ENCODE measurements around the gene PAPOLA. TPM values are rescaled to one million over a fixed set of nuclear protein-coding genes. Genes with fewer than 3 reads are reported as not detected.

Gene PAPOLA
- total RNA-seq, 1 experiment from 2014 or later = 223 TPM

DNA sequence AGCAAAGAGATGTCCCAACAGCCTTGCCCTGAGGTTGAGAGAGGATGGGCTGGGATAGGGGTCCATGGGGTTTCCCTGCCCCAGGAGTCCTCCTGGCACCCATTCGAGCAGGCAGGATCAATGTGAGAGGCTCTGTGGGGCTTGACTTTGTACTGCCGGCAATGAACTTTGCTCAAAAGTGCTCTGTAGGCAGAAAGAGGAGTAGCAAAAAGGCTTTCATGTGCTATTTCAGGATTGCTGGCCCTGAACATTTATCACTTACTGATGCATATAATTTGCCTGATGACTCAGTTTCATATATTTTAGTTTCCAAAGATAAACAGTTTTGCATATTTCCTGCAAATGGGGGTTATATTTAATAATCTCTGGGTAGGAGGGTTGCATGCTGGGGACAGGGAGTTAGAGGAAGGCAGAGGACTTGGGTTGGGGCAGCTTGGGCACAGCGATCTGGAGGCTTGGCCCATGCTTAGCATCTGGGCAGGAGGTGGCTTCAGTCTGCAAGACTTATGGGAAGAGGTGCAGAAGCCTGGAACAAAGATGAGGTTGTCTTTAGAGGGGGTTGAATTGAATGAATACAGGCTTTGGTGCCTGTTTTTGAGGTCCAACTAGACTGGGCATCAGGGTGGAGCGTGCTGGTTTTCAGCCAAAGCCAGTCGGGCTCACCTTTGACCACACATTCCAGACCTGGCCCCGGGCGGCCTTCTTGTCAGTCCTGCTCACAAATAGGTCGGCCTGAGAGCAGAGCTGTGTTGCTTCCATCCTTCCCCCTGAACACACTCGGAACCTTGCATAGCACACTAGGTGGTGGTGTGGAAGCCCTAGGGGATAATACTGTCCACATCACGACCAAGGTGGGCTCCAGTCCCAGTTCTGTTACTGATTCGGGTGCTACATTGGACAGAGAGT is 101.4 kb downstream of the PAPOLA start:
- ChIA-PET CTCF (no interaction called here), RAD21 (ENCODE audit: low non-redundant PET in 1 of 2, low total read pairs in 2 of 2, uncharacterized antibody in 2 of 2, unreplicated experiment in 2 of 2) (no interaction called here), POLR2A (no interaction called here)
- H3K27ac ChIP-seq (ENCODE audit: low read depth, low read length) = no peak overlapping the region
- H3K9me3 ChIP-seq (ENCODE audit: control insufficient read depth in 1 of 2, insufficient read depth in 1 of 2, low read depth in 1 of 2, low read length in 2 of 2) = no peaks in the 10 kb centered on the region
- no peak overlapping the region for H3K9ac ChIP-seq (ENCODE audit: low read length)
- no peak for DNase-seq (ENCODE audit: low read depth, low spot score)
- H3K4me2 ChIP-seq (ENCODE audit: low read length) = no peak overlapping the region
- no peaks in the 10 kb centered on the region for H4K20me1 ChIP-seq (ENCODE audit: insufficient read depth)
- no peaks in the 10 kb centered on the region for H3K27me3 ChIP-seq (ENCODE audit: insufficient read depth, low read length)
- no peaks in the 10 kb centered on the region for H3K79me2 ChIP-seq (ENCODE audit: insufficient read depth, low read length)
- no TSS peak for BruUV-seq (replicated peaks)
- H3K36me3 ChIP-seq (ENCODE audit: control insufficient read depth in 1 of 2, insufficient read depth in 2 of 2, low read length in 2 of 2) = no peaks in the 10 kb centered on the region
- TF ChIP-seq POLR2A (IDR thresholded peaks at IDR 0.05; ENCODE audit: borderline replicate concordance, extremely low read depth, insufficient read depth, insufficient read length) = no peak
- TF ChIP-seq ZFX (IDR thresholded peaks at IDR 0.05) = no peak
- TF ChIP-seq, protein P1, sequence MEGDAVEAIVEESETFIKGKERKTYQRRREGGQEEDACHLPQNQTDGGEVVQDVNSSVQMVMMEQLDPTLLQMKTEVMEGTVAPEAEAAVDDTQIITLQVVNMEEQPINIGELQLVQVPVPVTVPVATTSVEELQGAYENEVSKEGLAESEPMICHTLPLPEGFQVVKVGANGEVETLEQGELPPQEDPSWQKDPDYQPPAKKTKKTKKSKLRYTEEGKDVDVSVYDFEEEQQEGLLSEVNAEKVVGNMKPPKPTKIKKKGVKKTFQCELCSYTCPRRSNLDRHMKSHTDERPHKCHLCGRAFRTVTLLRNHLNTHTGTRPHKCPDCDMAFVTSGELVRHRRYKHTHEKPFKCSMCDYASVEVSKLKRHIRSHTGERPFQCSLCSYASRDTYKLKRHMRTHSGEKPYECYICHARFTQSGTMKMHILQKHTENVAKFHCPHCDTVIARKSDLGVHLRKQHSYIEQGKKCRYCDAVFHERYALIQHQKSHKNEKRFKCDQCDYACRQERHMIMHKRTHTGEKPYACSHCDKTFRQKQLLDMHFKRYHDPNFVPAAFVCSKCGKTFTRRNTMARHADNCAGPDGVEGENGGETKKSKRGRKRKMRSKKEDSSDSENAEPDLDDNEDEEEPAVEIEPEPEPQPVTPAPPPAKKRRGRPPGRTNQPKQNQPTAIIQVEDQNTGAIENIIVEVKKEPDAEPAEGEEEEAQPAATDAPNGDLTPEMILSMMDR (IDR thresholded peaks at IDR 0.05 in 2 of 3, conservative IDR thresholded peaks at IDR 0.05 in 1 of 3; ENCODE audit: borderline replicate concordance in 1 of 3, insufficient read depth in 1 of 3, low read depth in 2 of 3, low read length in 2 of 3) = no peak
- TF ChIP-seq SRF (IDR thresholded peaks at IDR 0.05; ENCODE audit: low read depth) = no peak
- no peak for TF ChIP-seq CBX3 (IDR thresholded peaks at IDR 0.05; ENCODE audit: low read depth)
- TF ChIP-seq CEBPB (IDR thresholded peaks at IDR 0.05; ENCODE audit: low read depth) = no peak
- TF ChIP-seq JUND (IDR thresholded peaks at IDR 0.05) = no peak
- TF ChIP-seq YY1 (IDR thresholded peaks at IDR 0.05; ENCODE audit: extremely low read depth, insufficient replicate concordance, low read depth, low read length) = no peak
- no peak for TF ChIP-seq POLR2AphosphoS5 (IDR thresholded peaks at IDR 0.05; ENCODE audit: low read depth, low read length)
- TF ChIP-seq, protein P2, sequence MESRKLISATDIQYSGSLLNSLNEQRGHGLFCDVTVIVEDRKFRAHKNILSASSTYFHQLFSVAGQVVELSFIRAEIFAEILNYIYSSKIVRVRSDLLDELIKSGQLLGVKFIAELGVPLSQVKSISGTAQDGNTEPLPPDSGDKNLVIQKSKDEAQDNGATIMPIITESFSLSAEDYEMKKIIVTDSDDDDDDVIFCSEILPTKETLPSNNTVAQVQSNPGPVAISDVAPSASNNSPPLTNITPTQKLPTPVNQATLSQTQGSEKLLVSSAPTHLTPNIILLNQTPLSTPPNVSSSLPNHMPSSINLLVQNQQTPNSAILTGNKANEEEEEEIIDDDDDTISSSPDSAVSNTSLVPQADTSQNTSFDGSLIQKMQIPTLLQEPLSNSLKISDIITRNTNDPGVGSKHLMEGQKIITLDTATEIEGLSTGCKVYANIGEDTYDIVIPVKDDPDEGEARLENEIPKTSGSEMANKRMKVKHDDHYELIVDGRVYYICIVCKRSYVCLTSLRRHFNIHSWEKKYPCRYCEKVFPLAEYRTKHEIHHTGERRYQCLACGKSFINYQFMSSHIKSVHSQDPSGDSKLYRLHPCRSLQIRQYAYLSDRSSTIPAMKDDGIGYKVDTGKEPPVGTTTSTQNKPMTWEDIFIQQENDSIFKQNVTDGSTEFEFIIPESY (IDR thresholded peaks at IDR 0.05; ENCODE audit: extremely low read depth, insufficient replicate concordance, low read length) = no peak
- TF ChIP-seq, protein P3, sequence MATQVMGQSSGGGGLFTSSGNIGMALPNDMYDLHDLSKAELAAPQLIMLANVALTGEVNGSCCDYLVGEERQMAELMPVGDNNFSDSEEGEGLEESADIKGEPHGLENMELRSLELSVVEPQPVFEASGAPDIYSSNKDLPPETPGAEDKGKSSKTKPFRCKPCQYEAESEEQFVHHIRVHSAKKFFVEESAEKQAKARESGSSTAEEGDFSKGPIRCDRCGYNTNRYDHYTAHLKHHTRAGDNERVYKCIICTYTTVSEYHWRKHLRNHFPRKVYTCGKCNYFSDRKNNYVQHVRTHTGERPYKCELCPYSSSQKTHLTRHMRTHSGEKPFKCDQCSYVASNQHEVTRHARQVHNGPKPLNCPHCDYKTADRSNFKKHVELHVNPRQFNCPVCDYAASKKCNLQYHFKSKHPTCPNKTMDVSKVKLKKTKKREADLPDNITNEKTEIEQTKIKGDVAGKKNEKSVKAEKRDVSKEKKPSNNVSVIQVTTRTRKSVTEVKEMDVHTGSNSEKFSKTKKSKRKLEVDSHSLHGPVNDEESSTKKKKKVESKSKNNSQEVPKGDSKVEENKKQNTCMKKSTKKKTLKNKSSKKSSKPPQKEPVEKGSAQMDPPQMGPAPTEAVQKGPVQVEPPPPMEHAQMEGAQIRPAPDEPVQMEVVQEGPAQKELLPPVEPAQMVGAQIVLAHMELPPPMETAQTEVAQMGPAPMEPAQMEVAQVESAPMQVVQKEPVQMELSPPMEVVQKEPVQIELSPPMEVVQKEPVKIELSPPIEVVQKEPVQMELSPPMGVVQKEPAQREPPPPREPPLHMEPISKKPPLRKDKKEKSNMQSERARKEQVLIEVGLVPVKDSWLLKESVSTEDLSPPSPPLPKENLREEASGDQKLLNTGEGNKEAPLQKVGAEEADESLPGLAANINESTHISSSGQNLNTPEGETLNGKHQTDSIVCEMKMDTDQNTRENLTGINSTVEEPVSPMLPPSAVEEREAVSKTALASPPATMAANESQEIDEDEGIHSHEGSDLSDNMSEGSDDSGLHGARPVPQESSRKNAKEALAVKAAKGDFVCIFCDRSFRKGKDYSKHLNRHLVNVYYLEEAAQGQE (IDR thresholded peaks at IDR 0.05; ENCODE audit: low read depth) = no peak
- no peak for TF ChIP-seq EZH2 (IDR thresholded peaks at IDR 0.05)
- TF ChIP-seq EZH2phosphoT487 (IDR thresholded peaks at IDR 0.05; ENCODE audit: borderline replicate concordance) = no peak
- no peak for TF ChIP-seq TCF7L2 (IDR thresholded peaks at IDR 0.05; ENCODE audit: borderline replicate concordance, extremely low read depth, insufficient read depth, insufficient read length)
- TF ChIP-seq RAD21 (IDR thresholded peaks at IDR 0.05; ENCODE audit: low read depth) = no peak
- intact Hi-C loops (cut with micrococcal nuclease) = no loop called here
- no peak for ATAC-seq
- no peak overlapping the region for H2AFZ ChIP-seq (ENCODE audit: low read depth, low read length, poor library complexity, severe bottlenecking)
- no peak overlapping the region for H3K4me3 ChIP-seq (replicated peaks in 1 of 2; ENCODE audit: low read depth in 1 of 2, low read length in 2 of 2)
- H3K4me1 ChIP-seq (ENCODE audit: control insufficient read depth in 1 of 2, insufficient read depth in 2 of 2, low read length in 2 of 2) = no peaks in the 10 kb centered on the region
- no peaks in the 10 kb centered on the region for H3K9me2 ChIP-seq (ENCODE audit: insufficient read depth)

Measured in HCT116 (cell line).